KMS-11 (cell line): ENCODE data around the gene LYPD3.
"Not testable (repeated sequence)": the region's sequence is repeated elsewhere in the genome, so short reads cannot be mapped to it uniquely, and the experiment has no call there.

Source experiments
- H2AFZ ChIP-seq: fragments of 200-600 bp; sonication (generic); 2 replicates; pipeline ENCODE4 v1.6.1; 2016; ENCODE audit warnings: antibody characterized with exemption, mixed run types, low read depth
- H3K27ac ChIP-seq: fragments of 200-600 bp; sonication (generic); 2 replicates; pipeline ENCODE4 v1.6.1; 2016; ENCODE audit warnings: mild to moderate bottlenecking, mixed run types
- H3K27me3 ChIP-seq: fragments of 200-600 bp; sonication (generic); 2 replicates; pipeline ENCODE4 v1.6.1; 2017; ENCODE audit warnings: mild to moderate bottlenecking, low read depth, mixed run types, moderate library complexity; ENCODE audit not compliant: insufficient read depth
- H3K36me3 ChIP-seq: fragments of 200-600 bp; sonication (generic); 2 replicates; pipeline ENCODE4 v1.6.1; 2017; ENCODE audit warnings: mild to moderate bottlenecking, mixed run types; ENCODE audit not compliant: insufficient read depth
- H3K4me1 ChIP-seq: fragments of 200-600 bp; sonication (generic); 2 replicates; pipeline ENCODE4 v1.6.1; 2016; ENCODE audit warnings: mild to moderate bottlenecking, low read depth, mixed run types; ENCODE audit not compliant: poor library complexity, severe bottlenecking
- H3K4me2 ChIP-seq: fragments of 200-600 bp; sonication (generic); 2 replicates; pipeline ENCODE4 v1.7.0; 2016; ENCODE audit warnings: mild to moderate bottlenecking, mixed run types
- H3K4me3 ChIP-seq: fragments of 200-600 bp; sonication (generic); IDR thresholded peaks from 2 replicates; pipeline ENCODE4 v1.6.1; 2017; ENCODE audit warnings: low read depth, low read length, mixed read lengths; ENCODE audit not compliant: insufficient read depth
- H3K79me2 ChIP-seq: fragments of 200-600 bp; sonication (generic); 2 replicates; pipeline ENCODE4 v1.6.1; 2016; ENCODE audit warnings: low read depth, mixed run types; ENCODE audit not compliant: insufficient read depth
- H3K9ac ChIP-seq: fragments of 200-600 bp; sonication (generic); 2 replicates; pipeline ENCODE4 v1.6.1; 2016; ENCODE audit warnings: mild to moderate bottlenecking, mixed run types
- H4K20me1 ChIP-seq: fragments of 200-600 bp; sonication (generic); 2 replicates; pipeline ENCODE4 v1.6.1; 2016; ENCODE audit warnings: mild to moderate bottlenecking, mixed run types; ENCODE audit not compliant: insufficient read depth
- TF ChIP-seq, protein P1 (sequence below): fragments of 200-600 bp; sonication (generic); conservative IDR thresholded peaks from 2 replicates; pipeline ENCODE4 v1.6.1; 2017; ENCODE audit warnings: low read depth, mild to moderate bottlenecking, antibody characterized with exemption, low read length, moderate library complexity, mixed read lengths

LYPD3 gene

GRCh38 chr19:43444531-43445287 lies 20.7 kb downstream of the LYPD3 start:
- Histone ChIP-seq H4K20me1 (no peaks in the 10 kb centered on the region), H3K79me2 (no peaks in the 10 kb centered on the region), H3K4me1 (no peaks in the 10 kb centered on the region), H3K27ac (no peak overlapping the region), H3K4me3 (no peak overlapping the region), H3K36me3 (no peaks in the 10 kb centered on the region), H3K27me3 (no peaks in the 10 kb centered on the region), H3K9ac (no peak overlapping the region), H2AFZ (no peak overlapping the region), H3K4me2 (no peak overlapping the region)
- TF ChIP-seq, protein P1, sequence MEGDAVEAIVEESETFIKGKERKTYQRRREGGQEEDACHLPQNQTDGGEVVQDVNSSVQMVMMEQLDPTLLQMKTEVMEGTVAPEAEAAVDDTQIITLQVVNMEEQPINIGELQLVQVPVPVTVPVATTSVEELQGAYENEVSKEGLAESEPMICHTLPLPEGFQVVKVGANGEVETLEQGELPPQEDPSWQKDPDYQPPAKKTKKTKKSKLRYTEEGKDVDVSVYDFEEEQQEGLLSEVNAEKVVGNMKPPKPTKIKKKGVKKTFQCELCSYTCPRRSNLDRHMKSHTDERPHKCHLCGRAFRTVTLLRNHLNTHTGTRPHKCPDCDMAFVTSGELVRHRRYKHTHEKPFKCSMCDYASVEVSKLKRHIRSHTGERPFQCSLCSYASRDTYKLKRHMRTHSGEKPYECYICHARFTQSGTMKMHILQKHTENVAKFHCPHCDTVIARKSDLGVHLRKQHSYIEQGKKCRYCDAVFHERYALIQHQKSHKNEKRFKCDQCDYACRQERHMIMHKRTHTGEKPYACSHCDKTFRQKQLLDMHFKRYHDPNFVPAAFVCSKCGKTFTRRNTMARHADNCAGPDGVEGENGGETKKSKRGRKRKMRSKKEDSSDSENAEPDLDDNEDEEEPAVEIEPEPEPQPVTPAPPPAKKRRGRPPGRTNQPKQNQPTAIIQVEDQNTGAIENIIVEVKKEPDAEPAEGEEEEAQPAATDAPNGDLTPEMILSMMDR, result no peak

DNA sequence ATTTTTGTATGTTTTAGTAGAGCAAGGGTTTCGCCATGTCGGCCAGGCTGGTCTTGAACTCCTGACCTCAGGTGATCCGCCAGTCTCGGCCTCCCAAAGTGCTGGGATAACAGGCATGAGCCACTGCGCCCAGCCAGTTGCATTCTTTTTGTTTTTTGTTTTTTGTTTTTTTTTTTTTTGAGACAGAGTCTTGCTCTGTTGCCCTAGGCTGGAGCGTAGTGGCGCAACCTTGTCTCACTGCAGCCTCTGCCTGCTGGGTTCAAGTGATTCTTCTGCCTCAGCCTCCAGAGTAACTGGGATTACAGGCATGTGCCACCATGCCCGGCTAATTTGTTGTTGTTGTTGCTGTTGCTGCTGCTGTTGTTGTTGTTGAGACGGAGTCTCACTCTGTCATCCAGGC lies 21.3 kb downstream of the LYPD3 start:
- H4K20me1 ChIP-seq, H3K4me1 ChIP-seq: not testable (repeated sequence)

GRCh38 chr19:43441716-43442115 lies 23.7 kb downstream of the LYPD3 start:
- H3K79me2 ChIP-seq, result no peaks in the 10 kb centered on the region
- no peaks in the 10 kb centered on the region for H3K4me1 ChIP-seq
- H3K4me3 ChIP-seq, result no peak overlapping the region
- no peak overlapping the region for H3K4me2 ChIP-seq
- TF ChIP-seq, protein P1, result no peak
- no peak overlapping the region for H3K9ac ChIP-seq
- no peaks in the 10 kb centered on the region for H3K36me3 ChIP-seq
- no peak overlapping the region for H3K27ac ChIP-seq
- no peaks in the 10 kb centered on the region for H3K27me3 ChIP-seq
- H2AFZ ChIP-seq, result no peak overlapping the region
- H4K20me1 ChIP-seq, result no peaks in the 10 kb centered on the region

More for the DNA sequence above, 21.3 kb downstream of the LYPD3 start:
- not testable (repeated sequence) for H3K36me3 ChIP-seq, H3K4me2 ChIP-seq, H3K79me2 ChIP-seq, H3K27ac ChIP-seq, H2AFZ ChIP-seq, H3K9ac ChIP-seq, H3K4me3 ChIP-seq, H3K27me3 ChIP-seq

GRCh38 chr19:43439709-43440063 lies 25.7 kb downstream of the LYPD3 start:
- H3K27ac ChIP-seq, result no peak overlapping the region
- no peaks in the 10 kb centered on the region for H3K27me3 ChIP-seq
- H3K4me1 ChIP-seq, result no peaks in the 10 kb centered on the region
- H2AFZ ChIP-seq, result no peak overlapping the region
- H3K79me2 ChIP-seq, result no peaks in the 10 kb centered on the region
- H3K9ac ChIP-seq, result no peak overlapping the region
- no peak overlapping the region for H3K4me2 ChIP-seq
- H3K36me3 ChIP-seq, result no peaks in the 10 kb centered on the region
- H4K20me1 ChIP-seq, result no peaks in the 10 kb centered on the region
- H3K4me3 ChIP-seq, result no peak overlapping the region
- TF ChIP-seq, protein P1, result no peak

DNA sequence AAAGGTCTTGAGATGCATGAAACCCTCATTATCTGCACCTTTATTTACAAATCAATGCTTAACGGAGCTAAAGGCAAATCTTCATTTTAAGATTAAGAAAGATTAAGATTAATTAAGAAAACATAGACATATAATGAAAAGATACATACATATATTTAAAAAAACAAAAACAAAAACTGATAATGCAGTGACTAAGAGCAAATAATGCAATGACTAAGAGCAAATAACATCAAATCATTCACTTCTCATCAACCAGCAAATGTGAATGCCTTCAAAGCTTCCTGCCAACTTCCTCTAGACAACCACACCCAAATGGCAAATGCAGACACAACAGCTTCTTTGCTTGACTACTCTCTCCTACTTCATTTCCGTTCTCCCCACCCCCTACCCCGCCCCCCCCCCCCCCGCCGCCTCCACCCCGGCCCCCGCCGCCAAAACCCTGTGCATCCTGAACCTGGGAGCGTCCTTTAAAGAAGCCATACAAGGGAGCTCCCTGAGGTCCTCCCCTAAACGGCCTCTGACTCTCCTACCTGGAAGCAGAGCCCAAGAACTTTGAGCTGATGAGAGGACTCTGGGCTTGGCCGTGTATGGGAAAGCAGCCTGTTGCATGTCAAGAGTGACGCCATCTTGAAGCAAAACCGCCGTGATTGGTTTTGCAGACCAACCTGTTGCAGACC lies 26.2 kb downstream of the LYPD3 start:
- H3K9ac ChIP-seq, result no peak overlapping the region
- H3K27ac ChIP-seq, result no peak overlapping the region
- H3K4me2 ChIP-seq, result no peak overlapping the region
- H3K27me3 ChIP-seq, result no peaks in the 10 kb centered on the region
- H3K4me1 ChIP-seq, result no peaks in the 10 kb centered on the region
- TF ChIP-seq, protein P1, result no peak
- no peaks in the 10 kb centered on the region for H3K79me2 ChIP-seq
- no peak overlapping the region for H2AFZ ChIP-seq
- H3K4me3 ChIP-seq, result no peak overlapping the region
- no peaks in the 10 kb centered on the region for H4K20me1 ChIP-seq
- no peaks in the 10 kb centered on the region for H3K36me3 ChIP-seq
